ENCODE measurements around the gene SRRM4. TPM values are rescaled to one million over a fixed set of nuclear protein-coding genes. Genes with fewer than 3 reads are reported as not detected.

SRRM4 gene
- total and polyA plus RNA-seq, 2 experiments from 2014 or later, result 0.21 to 0.46 TPM

DNA sequence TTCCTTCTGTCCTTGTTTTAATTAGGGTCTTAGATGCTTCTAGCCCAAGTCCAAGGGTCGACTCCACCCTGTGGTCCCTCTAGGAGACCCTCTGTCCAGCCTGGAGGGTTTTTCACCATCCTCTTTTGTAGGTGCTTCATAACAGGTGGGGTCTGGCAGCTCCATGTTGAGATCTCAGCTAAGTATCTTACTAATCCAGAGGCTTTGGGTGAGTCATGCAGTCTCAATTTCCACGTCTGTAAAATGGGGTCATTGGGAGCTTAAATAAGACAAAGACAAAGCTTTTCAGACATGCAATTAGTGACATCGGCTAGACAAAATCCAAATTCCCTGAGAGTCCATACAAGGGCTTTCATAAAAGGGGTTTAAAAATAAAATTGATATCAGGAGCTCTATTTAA is 200.6 kb downstream of the SRRM4 start:
- no peaks in the 10 kb centered on the region for H3K27me3 ChIP-seq
- no peaks in the 10 kb centered on the region for H3K9me3 ChIP-seq (ENCODE audit: low read depth)
- H3K36me3 ChIP-seq, result no peaks in the 10 kb centered on the region
- peak overlapping the region; percentile 40 for H3K4me3 ChIP-seq
- TF ChIP-seq, protein P1, sequence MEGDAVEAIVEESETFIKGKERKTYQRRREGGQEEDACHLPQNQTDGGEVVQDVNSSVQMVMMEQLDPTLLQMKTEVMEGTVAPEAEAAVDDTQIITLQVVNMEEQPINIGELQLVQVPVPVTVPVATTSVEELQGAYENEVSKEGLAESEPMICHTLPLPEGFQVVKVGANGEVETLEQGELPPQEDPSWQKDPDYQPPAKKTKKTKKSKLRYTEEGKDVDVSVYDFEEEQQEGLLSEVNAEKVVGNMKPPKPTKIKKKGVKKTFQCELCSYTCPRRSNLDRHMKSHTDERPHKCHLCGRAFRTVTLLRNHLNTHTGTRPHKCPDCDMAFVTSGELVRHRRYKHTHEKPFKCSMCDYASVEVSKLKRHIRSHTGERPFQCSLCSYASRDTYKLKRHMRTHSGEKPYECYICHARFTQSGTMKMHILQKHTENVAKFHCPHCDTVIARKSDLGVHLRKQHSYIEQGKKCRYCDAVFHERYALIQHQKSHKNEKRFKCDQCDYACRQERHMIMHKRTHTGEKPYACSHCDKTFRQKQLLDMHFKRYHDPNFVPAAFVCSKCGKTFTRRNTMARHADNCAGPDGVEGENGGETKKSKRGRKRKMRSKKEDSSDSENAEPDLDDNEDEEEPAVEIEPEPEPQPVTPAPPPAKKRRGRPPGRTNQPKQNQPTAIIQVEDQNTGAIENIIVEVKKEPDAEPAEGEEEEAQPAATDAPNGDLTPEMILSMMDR (IDR thresholded peaks at IDR 0.05; ENCODE audit: low read depth, low read length), result no peak
- DNase-seq (ENCODE audit: low read depth in 1 of 2, low spot score in 1 of 2), result no peak
- H3K27ac ChIP-seq, result no peak overlapping the region
- H3K4me1 ChIP-seq (ENCODE audit: low read depth), result peaks cover 36% of the 10 kb centered on the region

DNA sequence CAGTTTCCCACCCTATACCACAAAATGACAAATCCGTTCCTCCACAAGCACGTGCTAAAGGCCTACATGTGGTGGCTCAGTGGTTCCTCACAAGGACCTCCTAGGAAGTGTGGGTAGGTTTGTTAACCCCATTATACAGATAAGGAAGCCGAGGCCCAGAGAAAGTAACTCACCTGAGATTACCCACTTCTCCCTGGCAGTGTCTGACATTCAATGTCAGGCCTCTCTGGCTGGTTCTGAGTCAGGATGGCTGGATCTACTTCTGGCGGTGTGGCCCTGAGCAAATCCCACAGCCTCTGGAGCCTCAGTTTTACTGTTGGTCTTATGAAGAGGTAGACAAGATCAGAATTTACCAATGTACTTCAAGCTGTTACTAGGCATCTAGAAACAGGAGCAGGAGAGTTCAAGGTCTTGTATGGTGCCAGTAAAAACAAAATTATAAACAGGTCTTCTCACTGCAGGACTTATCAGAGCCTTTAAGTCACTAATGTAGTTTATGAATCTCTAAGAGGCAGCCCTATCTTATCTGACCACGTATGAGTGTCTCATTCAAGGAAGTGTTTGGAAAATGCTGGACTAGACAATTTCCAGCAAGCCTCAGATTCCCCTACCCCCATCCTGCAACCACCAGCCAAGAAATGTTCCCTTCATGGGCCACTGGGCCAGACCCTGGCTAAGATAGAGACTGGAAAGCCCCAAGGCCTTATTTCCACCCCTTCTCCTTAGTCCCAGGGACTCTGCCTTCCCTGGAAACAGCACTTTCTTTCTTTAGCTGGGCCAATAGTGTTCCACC is 201.6 kb downstream of the SRRM4 start:
- H3K27ac ChIP-seq, result peak overlapping the region; percentile 29

DNA sequence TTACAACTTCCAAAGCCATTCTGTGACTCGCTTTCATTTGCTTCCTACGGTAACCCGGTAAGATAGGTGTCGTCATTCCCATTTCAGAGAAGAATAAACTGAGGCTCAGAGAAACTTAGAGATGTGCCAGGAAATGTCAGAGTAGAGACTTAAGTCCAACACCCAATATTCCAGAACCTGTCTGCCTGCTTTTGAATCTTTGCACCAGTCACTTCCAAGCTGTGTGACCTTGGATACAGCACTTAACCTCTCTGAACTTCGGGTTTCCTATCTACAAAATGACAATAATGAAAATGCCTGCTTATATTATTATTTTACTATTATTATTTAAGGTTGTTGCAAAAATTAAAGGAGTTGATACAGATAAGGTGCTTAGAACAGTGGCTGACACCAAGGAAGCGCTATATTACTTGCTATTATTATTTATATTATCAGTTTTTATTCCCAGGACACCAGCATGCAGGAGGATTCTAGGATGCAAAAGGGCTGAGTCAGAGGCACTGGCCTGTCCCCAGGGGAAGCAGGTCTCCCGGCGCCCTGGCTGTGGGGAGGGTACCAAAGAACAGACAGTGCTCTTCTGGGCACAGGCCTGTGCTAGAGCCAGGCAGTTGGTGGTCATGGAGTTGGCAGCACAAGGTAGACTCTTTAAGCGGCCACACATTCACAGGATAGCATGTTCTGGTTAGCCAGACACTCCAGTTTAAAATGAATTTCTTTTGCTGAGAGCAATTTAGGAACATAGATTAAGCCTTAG is 202.8 kb downstream of the SRRM4 start:
- no peaks in the 10 kb centered on the region for H3K9me3 ChIP-seq (ENCODE audit: low read depth)
- H3K4me3 ChIP-seq, result no peak overlapping the region
- H3K4me1 ChIP-seq (ENCODE audit: low read depth), result peaks cover 30% of the 10 kb centered on the region
- H3K27ac ChIP-seq, result peak overlapping the region; percentile 6
- H3K27me3 ChIP-seq, result no peaks in the 10 kb centered on the region
- H3K36me3 ChIP-seq, result peaks cover 8% of the 10 kb centered on the region
- DNase-seq (ENCODE audit: low read depth in 1 of 2, low spot score in 1 of 2), result no peak
- TF ChIP-seq, protein P1 (IDR thresholded peaks at IDR 0.05; ENCODE audit: low read depth, low read length), result no peak

More for the DNA sequence above, 201.6 kb downstream of the SRRM4 start:
- H3K4me1 ChIP-seq (ENCODE audit: low read depth), result peaks cover 34% of the 10 kb centered on the region
- TF ChIP-seq, protein P1 (IDR thresholded peaks at IDR 0.05; ENCODE audit: low read depth, low read length), result no peak
- DNase-seq (ENCODE audit: low read depth in 1 of 2, low spot score in 1 of 2), result peak in 1 of 2 donors; percentile 85
- peaks cover 8% of the 10 kb centered on the region for H3K36me3 ChIP-seq
- no peaks in the 10 kb centered on the region for H3K27me3 ChIP-seq
- H3K9me3 ChIP-seq (ENCODE audit: low read depth), result no peaks in the 10 kb centered on the region
- H3K4me3 ChIP-seq, result no peak overlapping the region

DNA sequence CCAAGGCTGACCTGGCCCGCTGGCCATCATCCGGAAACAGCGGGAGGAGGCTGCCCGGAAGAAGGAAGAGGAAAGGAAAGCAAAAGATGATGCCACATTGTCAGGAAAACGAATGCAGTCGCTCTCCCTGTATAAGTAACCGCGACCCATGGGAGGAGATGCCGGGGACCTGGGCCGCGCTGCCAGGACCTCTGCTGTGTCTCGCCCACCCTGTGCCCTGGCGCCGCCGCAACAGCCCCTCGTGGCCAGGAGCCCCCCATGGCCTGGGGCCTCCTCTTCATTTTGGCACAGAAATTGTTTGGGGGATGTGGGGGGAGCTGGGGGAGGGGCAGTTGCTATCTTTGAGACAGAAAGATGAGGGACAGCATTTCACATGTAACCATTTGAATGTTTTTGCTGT is 213.9 kb downstream of the SRRM4 start:
- H3K4me3 ChIP-seq, result no peak overlapping the region
- no peaks in the 10 kb centered on the region for H3K9me3 ChIP-seq (ENCODE audit: low read depth)
- H3K27ac ChIP-seq, result no peak overlapping the region
- H3K27me3 ChIP-seq, result no peaks in the 10 kb centered on the region
- TF ChIP-seq, protein P1 (IDR thresholded peaks at IDR 0.05; ENCODE audit: low read depth, low read length), result no peak
- H3K36me3 ChIP-seq, result peaks cover 11% of the 10 kb centered on the region
- DNase-seq (ENCODE audit: low read depth in 1 of 2, low spot score in 1 of 2), result no peak
- H3K4me1 ChIP-seq (ENCODE audit: low read depth), result no peaks in the 10 kb centered on the region

DNA sequence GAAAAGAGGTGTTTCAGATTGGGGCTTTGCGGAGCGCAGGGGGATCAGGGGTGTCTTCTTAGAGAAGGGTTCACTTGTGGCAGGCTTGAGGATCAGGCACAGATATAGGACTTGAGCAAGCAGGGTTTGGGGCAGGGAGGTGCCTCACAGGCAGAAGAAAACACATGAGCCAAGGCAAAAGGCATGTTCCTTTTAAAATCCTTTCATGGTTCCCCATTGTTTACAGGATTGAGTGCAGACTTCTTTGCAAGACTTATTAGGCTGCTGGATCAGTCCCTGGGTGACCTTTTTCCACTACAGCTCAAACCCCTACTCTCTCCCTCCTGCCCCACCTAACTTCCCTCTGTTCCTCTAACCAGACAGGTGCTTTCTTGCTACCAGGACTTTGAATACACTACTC is 217.1 kb downstream of the SRRM4 start:
- Histone ChIP-seq H3K27ac (no peak overlapping the region), H3K27me3 (no peaks in the 10 kb centered on the region)

More for the DNA sequence above, 217.1 kb downstream of the SRRM4 start:
- Histone ChIP-seq H3K4me1 (ENCODE audit: low read depth) (no peaks in the 10 kb centered on the region), H3K4me3 (no peak overlapping the region), H3K36me3 (peaks cover 5% of the 10 kb centered on the region), H3K9me3 (ENCODE audit: low read depth) (no peaks in the 10 kb centered on the region)
- DNase-seq (ENCODE audit: low read depth in 1 of 2, low spot score in 1 of 2), result no peak
- TF ChIP-seq, protein P1 (IDR thresholded peaks at IDR 0.05; ENCODE audit: low read depth, low read length), result no peak
